Stimulated activated CD4-positive, alpha-beta T cell treated with anti-CD3 and anti-CD28 coated beads, Interleukin-15, amount 100 ng/mL, for 24 hours (primary cell): ENCODE measurements around the gene TSSK2.
"Not testable (repeated sequence)": the region's sequence is repeated elsewhere in the genome, so short reads cannot be mapped to it uniquely, and the experiment has no call there.

Experiments
- DNase-seq: peaks from one replicate; pipeline ENCODE4 v3.0.0-alpha.2; 2020

The TSSK2 gene

DNA sequence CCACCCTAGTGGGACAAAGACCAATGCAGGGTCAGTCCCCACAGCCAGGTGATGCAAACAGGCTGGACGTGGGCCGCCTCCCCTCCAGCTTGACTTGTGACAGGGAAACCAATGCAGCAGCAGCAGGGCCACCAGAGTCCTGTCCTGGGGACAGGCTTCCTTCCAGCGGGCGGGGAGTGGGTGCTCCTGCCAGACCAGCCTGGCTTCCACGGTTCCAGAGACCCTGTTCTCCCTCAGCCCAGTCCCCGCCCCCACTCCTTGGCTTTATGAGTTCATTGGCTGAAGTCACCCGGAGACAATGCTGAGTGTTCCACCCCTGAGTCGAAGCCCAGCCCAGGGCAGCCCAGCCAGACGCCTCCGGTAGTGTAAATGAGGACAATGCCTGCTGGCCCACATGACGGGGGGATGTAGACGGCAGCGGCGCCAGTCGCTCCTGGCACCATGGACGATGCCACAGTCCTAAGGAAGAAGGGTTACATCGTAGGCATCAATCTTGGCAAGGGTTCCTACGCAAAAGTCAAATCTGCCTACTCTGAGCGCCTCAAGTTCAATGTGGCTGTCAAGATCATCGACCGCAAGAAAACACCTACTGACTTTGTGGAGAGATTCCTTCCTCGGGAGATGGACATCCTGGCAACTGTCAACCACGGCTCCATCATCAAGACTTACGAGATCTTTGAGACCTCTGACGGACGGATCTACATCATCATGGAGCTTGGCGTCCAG is at the start of gene TSSK2:
TSSK2 (plus strand) TSS at position 350 of the 726 bp plus-strand sequence; CDS start at position 442, 92 bp downstream.
- no peak for DNase-seq

DNA sequence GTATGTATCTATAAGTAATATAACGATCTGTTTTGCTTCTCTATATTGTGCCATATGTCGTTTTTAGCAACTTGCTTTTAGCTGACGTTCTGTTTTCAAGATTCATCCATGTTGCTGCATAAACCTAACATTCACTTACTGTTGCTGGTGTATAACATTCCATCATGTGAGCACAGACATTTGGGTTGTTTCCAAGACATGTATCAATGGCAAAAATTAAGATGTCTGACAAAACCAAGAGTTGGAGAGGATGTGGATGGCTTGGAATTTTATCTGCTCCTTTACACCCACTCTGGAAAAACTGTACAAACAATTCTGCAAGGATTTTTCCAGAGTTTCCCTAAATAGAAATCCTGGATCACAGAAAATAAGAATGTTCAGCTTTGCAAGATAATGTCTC is 49.8 kb upstream of the TSSK2 start:
- DNase-seq, result no peak

DNA sequence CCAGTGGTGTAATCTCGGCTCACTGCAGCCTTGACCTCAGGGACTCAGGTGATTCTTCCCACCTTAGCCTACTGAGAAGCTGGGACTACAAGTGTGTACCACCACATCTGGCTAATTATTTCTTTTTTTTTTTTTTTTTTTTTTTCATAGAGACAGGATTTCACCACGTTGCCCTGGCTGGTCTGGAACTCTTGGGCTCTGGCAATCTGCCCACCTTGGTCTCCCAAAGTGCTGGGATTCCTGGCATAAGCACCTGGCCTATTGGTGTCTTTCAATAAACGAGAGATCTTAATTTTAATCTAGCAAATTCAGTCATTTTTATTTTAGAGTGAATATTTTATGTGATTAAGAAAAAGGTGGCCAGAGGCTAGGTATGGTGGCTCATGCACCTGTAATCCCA is 49.0 kb upstream of the TSSK2 start:
- DNase-seq, result no peak

DNA sequence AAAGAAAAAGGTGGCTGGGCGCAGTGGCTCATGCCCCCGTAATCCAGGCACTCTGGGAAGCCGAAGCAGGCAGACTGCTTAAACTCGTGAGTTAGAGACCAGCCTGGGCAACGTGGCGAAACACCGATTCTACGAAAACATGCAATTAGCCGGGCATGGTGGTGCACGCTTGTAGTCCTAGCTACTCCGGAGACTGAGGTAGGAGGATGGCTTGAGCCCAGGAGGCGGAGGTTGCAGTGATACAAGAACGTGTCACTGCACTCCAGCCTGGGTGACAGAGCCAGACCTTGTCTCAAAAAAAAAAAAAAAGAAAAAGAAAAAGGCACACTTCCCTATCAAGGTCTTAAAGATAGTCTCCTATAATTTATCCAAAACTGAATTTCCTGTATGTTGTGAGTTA is 48.3 kb upstream of the TSSK2 start:
- DNase-seq, result no peak

DNA sequence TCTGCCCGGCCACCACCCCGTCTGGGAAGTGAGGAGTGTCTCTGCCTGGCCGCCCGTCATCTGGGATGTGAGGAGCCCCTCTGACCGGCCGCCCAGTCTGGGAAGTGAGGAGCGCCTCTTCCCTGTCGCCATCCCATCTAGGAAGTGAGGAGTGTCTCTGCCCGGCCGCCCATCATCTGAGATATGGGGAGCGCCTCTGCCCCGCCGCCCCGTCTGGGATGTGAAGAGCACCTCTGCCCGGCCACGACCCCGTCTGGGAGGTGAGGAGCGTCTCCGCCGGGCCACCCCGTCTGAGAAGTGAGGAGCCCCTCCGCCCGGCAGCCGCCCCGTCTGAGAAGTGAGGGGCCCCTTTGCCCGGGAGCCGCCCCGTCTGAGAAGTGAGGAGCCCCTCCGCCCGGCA is 47.0 kb upstream of the TSSK2 start:
- not testable (repeated sequence) for DNase-seq

DNA sequence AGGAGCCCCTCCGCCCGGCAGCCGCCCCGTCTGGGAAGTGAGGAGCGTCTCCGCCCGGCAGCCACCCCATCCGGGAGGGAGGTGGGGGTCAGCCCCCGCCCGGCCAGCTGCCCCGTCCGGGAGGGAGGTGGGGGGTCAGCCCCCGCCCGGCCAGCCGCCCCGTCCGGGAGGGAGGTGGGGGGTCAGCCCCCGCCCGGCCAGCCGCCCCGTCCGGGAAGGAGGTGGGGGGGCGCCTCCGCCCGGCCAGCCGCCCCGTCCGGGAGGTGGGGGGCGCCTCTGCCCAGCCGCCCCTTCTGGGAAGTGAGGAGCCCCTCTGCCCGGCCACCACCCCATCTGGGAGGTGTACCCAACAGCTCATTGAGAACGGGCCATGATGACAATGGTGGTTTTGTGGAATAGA is 46.5 kb upstream of the TSSK2 start:
- not testable (repeated sequence) for DNase-seq

DNA sequence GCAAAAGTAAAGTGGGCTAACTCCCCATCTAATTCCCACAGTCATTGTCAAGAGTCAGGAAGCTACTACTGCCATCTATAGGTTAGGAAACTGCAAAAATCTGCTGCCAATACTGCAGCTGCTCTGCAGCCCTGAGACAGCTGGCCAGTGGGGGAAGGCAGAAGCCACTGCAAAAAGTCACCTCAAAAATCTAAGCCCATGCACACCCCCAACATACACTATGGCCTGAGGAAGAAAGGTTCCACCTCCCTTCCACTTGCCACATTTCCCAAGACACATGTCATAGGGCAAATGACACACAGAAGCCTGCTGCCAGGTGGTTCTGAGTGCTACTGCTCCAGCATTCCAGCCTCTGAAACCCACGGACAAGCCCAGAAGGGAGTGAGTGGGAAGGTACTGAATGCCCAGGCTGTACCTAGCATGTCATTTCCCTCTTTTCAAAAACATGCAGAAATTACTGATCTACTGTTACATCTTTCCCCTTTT is 45.8 kb upstream of the TSSK2 start:
- no peak for DNase-seq

DNA sequence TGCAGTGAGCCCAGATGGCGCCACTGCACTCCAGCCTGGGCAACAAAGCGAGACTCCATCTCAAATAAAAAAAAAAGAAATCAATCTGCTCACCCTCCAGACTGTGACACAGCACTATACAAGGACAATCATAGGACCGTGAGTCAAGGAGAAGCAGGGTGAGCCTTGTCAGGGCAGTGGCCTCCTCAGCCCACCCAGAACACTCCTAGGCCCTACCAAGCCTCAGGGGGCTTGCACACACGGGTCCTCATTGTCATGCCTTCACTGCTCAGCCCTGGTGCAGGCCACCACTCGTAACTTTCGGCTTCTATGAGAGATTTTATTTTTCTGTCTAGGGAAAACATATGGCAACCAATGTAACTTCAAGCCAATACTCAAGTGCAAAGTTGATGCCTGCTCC is 44.7 kb upstream of the TSSK2 start:
- DNase-seq, result no peak

DNA sequence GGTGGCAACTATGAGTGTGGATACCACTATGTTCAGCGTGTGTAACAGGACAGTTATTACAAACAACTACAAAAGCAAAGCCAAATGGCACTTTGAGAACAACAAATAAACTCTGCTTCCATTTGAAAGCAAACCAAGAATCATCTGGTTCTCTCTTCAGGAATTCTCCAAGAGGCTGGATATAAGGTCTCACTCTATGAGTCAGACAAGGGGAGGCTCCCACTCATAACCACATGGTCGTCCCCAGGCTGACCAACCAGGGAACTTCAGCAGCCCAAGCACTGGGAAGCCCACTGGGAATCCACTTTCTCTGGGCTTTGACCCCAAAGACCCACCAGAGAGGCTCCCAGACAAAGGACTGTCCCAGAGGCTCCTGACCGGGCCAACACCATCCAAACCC is 44.2 kb upstream of the TSSK2 start:
- DNase-seq, result no peak

DNA sequence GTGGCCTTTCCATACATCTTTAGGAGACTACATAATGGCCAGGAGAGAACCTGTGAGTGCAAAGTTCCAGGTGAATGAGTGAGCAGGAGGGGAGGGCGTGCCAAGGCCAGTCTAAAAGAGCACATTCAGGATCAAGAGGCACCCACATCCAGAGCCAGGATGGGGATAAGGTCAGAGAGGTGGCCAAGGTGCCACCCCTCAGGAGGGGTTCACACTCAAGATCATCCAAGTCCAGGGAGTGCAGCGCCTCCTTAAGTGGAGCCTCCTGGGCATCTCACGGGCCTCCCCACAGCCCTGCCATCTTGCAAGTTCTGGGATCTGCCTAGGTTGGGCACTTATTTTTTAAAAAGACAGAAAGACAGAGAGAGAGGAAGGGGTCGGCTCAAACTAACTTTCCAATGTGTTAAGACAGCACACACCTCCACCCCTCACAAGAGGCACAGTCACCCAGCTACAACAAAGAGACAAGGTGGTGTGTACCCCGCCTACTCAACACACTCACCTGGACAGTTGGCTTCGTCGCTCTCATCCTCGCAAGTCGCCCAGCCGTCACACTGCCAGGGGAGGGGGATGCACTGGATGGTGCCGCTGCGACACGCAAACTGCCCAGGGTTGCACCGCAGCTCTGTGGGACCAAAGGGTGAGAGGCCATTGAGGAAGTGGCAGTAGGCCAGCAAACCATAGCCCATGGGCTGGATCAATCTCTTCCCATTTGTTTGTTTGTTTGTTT is 42.1 kb upstream of the TSSK2 start:
- DNase-seq, result no peak

DNA sequence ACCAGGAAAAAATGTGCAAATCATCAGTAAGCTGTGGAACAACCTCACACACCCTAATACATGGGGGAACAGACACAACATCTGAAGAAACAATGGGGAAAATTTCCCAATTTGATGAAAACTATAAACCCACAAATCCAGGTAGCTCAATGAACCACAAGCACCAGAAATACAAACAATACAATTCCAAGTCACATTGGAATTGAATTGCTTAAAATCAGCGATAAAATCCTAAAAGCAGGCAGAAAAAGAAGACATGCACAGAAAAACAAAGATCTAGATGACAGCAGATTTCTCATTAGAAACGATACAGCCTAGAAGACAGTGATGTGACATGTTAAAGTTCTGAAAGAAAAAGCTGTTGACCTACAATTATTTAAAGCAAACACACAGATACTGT is 40.9 kb upstream of the TSSK2 start:
- no peak for DNase-seq

DNA sequence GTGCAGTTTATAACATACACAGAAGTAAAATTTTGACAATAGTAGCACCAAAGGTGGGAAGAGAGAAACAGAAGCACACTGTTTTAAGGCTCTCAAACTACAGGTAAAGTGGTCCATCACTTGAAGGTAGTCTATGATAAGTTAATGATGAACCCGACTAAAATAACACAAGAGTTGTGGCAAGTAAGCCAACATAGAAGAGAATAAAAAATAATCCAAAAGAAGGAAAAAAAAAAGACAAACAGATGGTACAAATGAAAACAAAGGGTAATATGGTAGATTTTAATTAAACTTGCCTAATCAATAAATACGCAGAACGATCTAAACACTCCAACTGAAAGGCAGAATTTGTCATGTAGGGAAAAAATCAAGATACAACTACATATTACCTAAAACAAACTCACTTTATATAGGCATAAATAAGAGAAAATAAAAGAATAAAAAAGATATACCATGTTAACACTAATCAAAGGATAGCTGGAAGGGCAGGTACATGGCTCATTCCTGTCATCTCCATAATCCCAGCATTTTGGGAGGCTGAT is 40.5 kb upstream of the TSSK2 start:
- no peak for DNase-seq

DNA sequence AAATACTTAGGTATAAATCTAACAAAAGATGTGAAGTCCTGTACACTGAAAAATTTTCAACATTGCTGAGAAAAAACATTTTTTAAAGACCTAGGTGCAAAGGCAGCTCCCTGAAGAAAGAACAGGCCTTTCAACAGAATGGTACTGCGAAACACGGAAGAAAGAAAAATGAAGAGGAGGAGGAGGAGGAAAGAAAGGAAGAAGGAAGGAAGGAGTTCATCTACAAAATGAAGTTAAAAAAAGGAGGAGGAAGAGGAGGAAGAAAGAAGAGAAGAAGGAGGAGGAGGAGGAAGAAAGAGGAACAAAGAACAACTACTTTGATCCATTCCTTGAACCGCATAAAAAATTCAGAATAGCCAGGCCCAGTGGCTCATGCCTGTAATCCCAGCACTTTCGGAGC is 38.4 kb upstream of the TSSK2 start:
- no peak for DNase-seq

DNA sequence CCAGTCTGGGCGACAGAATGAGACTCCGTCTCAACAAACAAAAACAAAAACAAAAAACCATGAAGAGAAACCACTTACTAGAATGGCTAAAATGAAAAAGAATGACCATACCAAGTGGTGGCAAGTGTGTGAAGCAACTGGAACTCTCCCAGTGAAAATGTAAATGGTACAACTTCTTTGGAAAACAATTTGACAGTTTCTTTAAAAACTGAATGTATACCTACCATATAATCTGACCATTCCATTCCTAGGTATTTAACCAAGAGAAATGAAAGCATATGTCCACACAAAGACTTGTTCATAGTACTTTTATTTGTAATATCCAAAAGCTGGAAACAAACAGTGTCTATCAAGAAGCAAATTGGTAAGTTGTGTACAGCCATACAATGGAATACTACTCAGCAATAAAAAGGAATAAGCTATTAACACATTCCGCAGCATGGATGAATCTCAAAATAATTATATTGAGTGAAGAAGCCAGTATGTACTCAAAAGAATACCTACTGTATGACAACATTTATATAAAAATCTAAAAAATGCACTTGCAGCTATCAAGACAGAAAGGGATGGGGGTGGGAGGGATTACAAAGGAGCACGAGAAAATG is 36.6 kb upstream of the TSSK2 start:
- DNase-seq, result no peak

DNA sequence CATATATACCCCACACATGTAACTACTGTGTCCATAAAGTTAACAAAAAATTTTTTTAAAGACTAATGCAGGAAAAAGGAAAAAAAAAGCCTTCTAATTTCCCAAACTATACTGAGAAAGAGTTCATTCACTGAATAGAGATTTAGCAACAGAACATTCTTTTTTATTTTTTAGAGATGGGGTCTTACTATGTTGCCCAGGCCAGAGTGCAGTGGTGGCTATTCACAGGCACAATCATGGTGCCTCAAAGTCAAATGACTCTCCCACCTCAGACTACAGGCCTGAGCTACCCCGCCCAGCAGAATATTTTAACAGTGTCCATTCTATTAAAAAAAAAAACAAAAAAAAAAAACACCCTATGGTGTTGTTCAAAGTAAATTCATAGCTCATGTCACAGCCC is 34.6 kb upstream of the TSSK2 start:
- no peak for DNase-seq

DNA sequence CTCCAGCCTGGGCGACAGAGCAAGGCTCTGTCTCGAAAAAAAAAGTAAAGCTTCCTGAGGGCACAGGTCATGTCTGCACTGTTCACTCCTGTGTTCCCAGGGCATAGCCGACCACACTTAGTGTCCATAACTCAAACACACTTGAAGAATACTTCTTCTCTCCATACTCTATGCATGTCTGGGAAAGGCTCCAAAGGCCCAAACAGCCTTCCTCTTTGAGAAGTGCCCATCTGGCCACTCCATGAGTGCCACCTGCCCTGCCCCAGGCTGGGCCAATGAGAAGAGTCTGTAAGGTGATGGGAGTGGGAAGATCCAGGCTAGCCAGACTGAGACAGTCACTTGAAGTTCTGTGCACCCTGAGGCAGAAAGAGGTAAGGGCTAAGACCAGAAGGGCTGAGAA is 33.6 kb upstream of the TSSK2 start:
- no peak for DNase-seq

DNA sequence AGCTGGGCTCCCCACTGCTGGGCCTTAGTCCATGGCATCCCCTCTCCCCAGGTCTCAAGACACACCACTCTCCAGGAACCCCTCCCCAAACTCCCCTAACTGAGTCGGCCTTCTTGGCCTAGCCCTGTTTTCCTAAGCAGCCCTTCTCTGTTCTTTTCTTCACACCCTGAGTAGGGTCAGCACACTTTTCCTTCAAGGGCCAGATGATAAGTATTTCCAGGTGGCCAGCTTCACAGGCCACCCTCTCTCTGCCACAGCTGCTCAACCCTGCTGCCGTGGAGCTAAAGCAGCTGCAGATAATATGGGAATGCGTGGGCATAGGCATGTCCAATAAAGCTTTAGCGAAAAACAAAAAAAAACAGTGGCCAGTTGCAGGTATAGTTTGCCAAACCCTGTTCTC is 33.0 kb upstream of the TSSK2 start:
- DNase-seq, result no peak

DNA sequence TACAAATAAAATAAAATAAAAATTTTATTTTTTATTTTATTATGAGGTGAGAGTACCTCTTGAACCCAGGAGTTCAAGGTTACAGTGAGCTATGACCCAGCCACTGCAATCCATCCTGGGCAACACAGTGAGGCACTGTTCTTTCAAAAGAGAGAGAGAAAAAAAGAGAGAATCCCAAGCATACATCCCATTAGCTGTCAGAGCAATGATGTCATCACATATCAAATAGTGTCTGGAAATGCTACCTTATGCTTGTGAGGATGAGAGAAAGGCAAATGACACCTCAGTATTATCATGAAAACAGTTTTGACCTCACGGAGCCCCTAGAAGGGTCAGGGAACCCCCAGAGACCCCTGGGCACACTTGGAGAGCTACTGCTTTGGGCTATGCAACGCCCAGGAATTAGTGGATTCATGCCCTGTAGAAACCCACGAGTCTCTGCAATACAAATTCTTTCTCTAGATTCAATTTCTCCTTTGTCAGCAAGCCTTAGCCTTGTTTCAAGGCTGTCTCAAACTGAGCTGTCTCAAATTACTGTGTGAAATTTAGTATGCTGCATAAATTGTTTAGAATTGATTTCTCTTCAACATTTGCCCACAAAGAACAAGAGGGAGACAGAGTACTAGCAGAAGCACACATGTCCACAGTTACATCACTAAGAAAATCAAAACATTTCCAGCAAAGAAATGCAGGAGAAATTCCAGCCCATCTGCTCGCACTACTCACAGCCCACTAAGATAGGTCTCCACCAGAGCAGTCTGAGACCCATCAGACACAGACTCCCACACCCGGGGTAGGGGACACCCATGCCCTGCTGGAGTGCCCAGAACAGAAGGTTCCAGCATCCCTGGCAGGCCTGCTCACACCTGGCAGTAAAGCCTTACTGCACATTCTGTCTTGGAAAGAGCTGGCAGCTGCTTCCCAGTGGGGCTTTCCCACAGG is 27.0 kb upstream of the TSSK2 start:
- no peak for DNase-seq

DNA sequence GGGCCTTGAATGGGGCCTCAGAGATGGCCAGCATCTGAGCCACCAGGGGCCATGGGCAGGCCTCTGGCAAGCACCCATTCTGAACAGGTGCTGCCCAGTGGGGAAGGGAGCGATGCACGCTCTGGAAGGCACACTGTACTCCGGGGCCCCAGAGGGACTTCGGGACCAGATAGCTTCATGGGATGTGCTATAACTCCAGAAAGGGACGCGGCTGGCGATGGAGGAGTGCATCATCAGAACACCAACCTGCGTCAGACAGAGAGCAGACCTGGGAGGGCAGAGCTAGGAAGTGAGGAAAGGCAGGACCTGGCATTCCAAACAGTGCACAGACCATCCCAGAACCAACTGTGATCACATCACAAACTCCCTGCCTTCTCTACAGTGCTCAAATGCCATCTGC is 25.7 kb upstream of the TSSK2 start:
- DNase-seq, result no peak

DNA sequence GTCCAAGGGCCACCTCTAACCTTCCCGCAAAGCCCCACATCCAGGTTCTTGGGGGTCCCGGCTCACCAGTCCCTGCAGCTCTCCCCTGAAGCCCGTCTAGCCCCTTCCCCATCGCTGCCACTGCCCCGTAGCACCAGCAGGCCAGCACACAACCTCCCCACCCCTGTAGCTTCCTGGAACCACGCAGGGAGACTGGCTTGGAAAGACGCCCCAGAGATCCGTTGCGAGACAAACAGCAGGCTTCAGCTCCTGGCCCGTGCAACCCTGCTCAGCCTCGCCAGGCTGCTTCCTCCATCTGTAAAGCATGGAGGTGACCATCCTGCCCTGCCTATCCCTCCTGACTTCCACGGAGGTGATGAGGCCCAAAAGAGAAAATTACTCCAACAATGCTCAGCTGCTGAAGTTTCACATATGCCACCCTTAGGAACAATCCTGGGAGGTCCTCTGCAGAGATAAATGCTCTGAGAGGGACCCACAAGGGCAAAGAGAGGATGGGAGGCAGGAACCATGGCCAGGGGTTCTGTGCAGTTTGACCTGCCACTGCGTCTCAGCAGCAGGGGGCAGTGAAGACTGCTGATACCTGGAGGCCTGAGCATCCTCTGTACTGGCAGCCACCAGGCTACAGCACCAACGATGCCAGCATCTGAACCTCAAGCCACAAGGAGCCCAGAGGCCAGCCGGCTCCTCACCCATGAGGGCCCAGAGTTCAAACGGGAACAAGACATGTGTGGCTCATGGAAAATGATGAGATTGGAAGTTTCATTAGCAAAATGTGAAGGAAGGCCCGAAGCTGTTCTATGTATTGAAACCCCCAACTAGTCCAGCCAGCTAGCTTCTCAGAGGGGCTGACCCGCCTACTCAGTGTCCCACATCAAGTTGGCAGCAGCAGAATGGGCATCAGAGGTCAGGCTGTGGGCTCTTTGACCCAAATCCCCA is 25.0 kb upstream of the TSSK2 start:
- peak; percentile 40 for DNase-seq
